Stomach (tissue), 9 donors: ENCODE measurements around the gene SLC35G6. TPM values are rescaled to one million over a fixed set of nuclear protein-coding genes. Genes with fewer than 3 reads are reported as not detected.
A peak's percentile ranks its signal among the peaks of the same experiment; 100 is the strongest.

Experiments used
- DNase-seq, 2 donors: peaks; one replicate each; pipeline versions ENCODE4 v3.0.0 to v3.0.0-alpha.2; 2013 to 2019
- H3K27ac ChIP-seq, 5 donors: fragments of 200-600 bp in 4 of 5; sonication (generic) in 4 of 5; one replicate each; pipeline ENCODE4 v1.5.1; 2013 to 2019; ENCODE audit warnings: mild to moderate bottlenecking in 1 of 5, moderate library complexity in 1 of 5
- H3K27me3 ChIP-seq, 3 donors: fragments of 200-600 bp; sonication (generic); one replicate each; pipeline ENCODE4 v1.5.1; 2017 to 2019; ENCODE audit warnings: mixed run types in 1 of 3
- H3K36me3 ChIP-seq, 4 donors: fragments of 200-600 bp; sonication (generic); 1 replicate in 3 of 4; 2 replicates in 1 of 4; pipeline ENCODE4 v1.5.1; 2016 to 2019
- H3K4me1 ChIP-seq, 4 donors: fragments of 200-600 bp; sonication (generic); one replicate each; pipeline ENCODE4 v1.5.1; 2016 to 2019
- H3K4me3 ChIP-seq, 4 donors: fragments of 200-600 bp; sonication (generic) in 3 of 4; one replicate each; pipeline ENCODE4 v1.5.1; 2016 to 2019; ENCODE audit warnings: mild to moderate bottlenecking in 1 of 4
- H3K9me3 ChIP-seq, 4 donors: fragments of 200-600 bp; sonication (generic); one replicate each; pipeline ENCODE4 v1.5.1; 2016 to 2019
- CTCF ChIP-seq, 7 experiments: fragments of 450-650 bp in 4 of 7; fragments of 200-600 bp in 3 of 7; sonication (generic) in 3 of 7; IDR thresholded peaks; one replicate each; pipeline ENCODE4 v1.5.1; 2016 to 2019; ENCODE audit warnings: antibody characterized with exemption in 7 of 7, control low read depth in 2 of 7, mild to moderate bottlenecking in 1 of 7
- EP300 ChIP-seq: sonication (generic); formaldehyde crosslinking; IDR thresholded peaks from one replicate; pipeline ENCODE4 v1.6.1; 2017; ENCODE audit warnings: antibody characterized with exemption
- POLR2A ChIP-seq, 4 donors: fragments of 450-650 bp; IDR thresholded peaks; one replicate each; pipeline ENCODE4 v1.6.1; 2016; ENCODE audit warnings: antibody characterized with exemption in 4 of 4, control low read depth in 2 of 4, mild to moderate bottlenecking in 1 of 4, moderate library complexity in 1 of 4
- POLR2AphosphoS5 ChIP-seq, 3 donors: sonication (generic); formaldehyde crosslinking; IDR thresholded peaks; one replicate each; pipeline ENCODE4 v1.6.1; 2016; ENCODE audit warnings: antibody characterized with exemption in 3 of 3
- WGBS, 5 donors: extraction: QIAGEN DNeasy Blood & Tissue Kit in 3 of 5; methylation state at CpG; one replicate each; pipeline versions ENCODE4 v1.1.5 to v1.1.7; 2013 to 2018; 5-methylcytosine and 5-hydroxymethylcytosine counted together
- intact Hi-C: fragments of 100-400 bp; cut with DNase I; formaldehyde crosslinking; loops from one replicate; pipeline ENCODE4 v1.15.1; 2023; ENCODE audit warnings: low total_unique reads
- polyA plus RNA-seq, 3 donors: library from polyadenylated mRNA; stranded (reverse); fragments of 200-250 nt; gene quantifications; one replicate each; pipeline ENCODE4 v1.2.3, GENCODE V29; 2013
- total RNA-seq, 5 donors: library from RNA; depleted of rRNA; stranded (reverse); fragments of >200 nt; gene quantifications; one replicate each; pipeline versions ENCODE4 v1.1.0 to v1.2.3, GENCODE V29; 2014 to 2016
- donor health status: healthy with polysubstance abuse.
- donor health status: Bipolar disorder and iron deficiency.
- donor health status: healthy.

Gene SLC35G6
- total and polyA plus RNA-seq, 8 donors: not detected

GRCh38 chr17:7490144-7490543 lies 8.9 kb downstream of the SLC35G6 start:
- intact Hi-C loops: no loop called here
- peaks cover 0 to 21% (median 4%) of the 10 kb centered on the region in 4 donors for H3K36me3 ChIP-seq
- no peak overlapping the region for H3K4me3 ChIP-seq
- H3K27ac ChIP-seq: no peak overlapping the region
- WGBS, 5 donors: 64 to 75% (median 72%) methylated on average over 7 to 8 of the region's 8 CpGs
- H3K4me1 ChIP-seq: peaks cover 30 to 81% (median 59%) of the 10 kb centered on the region in 4 donors
- TF ChIP-seq POLR2AphosphoS5 (IDR thresholded peaks at IDR 0.05) (no peak), CTCF (IDR thresholded peaks at IDR 0.05) (no peak), EP300 (no peak), POLR2A (IDR thresholded peaks at IDR 0.05) (no peak)
- no peaks in the 10 kb centered on the region for H3K27me3 ChIP-seq
- no peaks in the 10 kb centered on the region for H3K9me3 ChIP-seq
- DNase-seq: no peak

- DNase-seq: no peak
- Histone ChIP-seq H3K4me3 (no peak overlapping the region), H3K27ac (no peak overlapping the region), H3K27me3 (no peaks in the 10 kb centered on the region), H3K36me3 (peaks cover 11 to 35% (median 18%) of the 10 kb centered on the region in 4 donors), H3K9me3 (no peaks in the 10 kb centered on the region), H3K4me1 (peaks cover 21 to 67% (median 45%) of the 10 kb centered on the region in 4 donors)
- intact Hi-C loops: no loop called here
- 94 to 100% (median 97%) methylated on average over 1 of the region's 1 CpG for WGBS, 5 donors
- no peak for TF ChIP-seq POLR2A (IDR thresholded peaks at IDR 0.05)
These were observed 10.3 kb downstream of the SLC35G6 start for GRCh38 chr17:7491583-7491982.

- Histone ChIP-seq H3K27ac (no peak overlapping the region), H3K9me3 (no peaks in the 10 kb centered on the region), H3K36me3 (peaks cover 34 to 50% (median 42%) of the 10 kb centered on the region in 4 donors), H3K4me3 (no peak overlapping the region), H3K27me3 (no peaks in the 10 kb centered on the region), H3K4me1 (peaks cover 9 to 43% (median 22%) of the 10 kb centered on the region in 4 donors)
- TF ChIP-seq EP300: no peak
- TF ChIP-seq CTCF (IDR thresholded peaks at IDR 0.05): no peak
- no peak for TF ChIP-seq POLR2AphosphoS5 (IDR thresholded peaks at IDR 0.05)
- no peak for TF ChIP-seq POLR2A (IDR thresholded peaks at IDR 0.05)
- no peak for DNase-seq
- intact Hi-C loops: no loop called here
- 85 to 91% (median 87%) methylated on average over 3 of the region's 3 CpGs for WGBS, 5 donors
These were observed 12.7 kb downstream of the SLC35G6 start for GRCh38 chr17:7493941-7494340.

GRCh38 chr17:7495906-7496434 lies 14.7 kb downstream of the SLC35G6 start:
- TF ChIP-seq CTCF (IDR thresholded peaks at IDR 0.05) (no peak), POLR2AphosphoS5 (IDR thresholded peaks at IDR 0.05) (no peak), POLR2A (IDR thresholded peaks at IDR 0.05) (no peak), EP300 (no peak)
- H3K27me3 ChIP-seq: no peaks in the 10 kb centered on the region
- intact Hi-C loops: no loop called here
- no peaks in the 10 kb centered on the region for H3K9me3 ChIP-seq
- peaks cover 0 to 23% (median 9%) of the 10 kb centered on the region in 4 donors for H3K4me1 ChIP-seq
- H3K4me3 ChIP-seq: no peak overlapping the region
- peak overlapping the region in 1 of 5 donors; percentile 14 for H3K27ac ChIP-seq
- peaks cover 52 to 66% (median 62%) of the 10 kb centered on the region in 4 donors for H3K36me3 ChIP-seq
- DNase-seq: no peak
- 87 to 92% (median 91%) methylated on average over 12 of the region's 12 CpGs for WGBS, 5 donors

- intact Hi-C loops: no loop called here
- H3K27me3 ChIP-seq: no peaks in the 10 kb centered on the region
- peak overlapping the region in 2 of 5 donors; percentile 8 to 14 for H3K27ac ChIP-seq
- peaks cover 0 to 16% (median 6%) of the 10 kb centered on the region in 4 donors for H3K4me1 ChIP-seq
- peaks cover 59 to 70% (median 65%) of the 10 kb centered on the region in 4 donors for H3K36me3 ChIP-seq
- H3K4me3 ChIP-seq: no peak overlapping the region
- no peaks in the 10 kb centered on the region for H3K9me3 ChIP-seq
- no peak for DNase-seq
- WGBS, 5 donors: 83 to 91% (median 89%) methylated on average over 20 of the region's 20 CpGs
- TF ChIP-seq POLR2A (IDR thresholded peaks at IDR 0.05) (no peak), CTCF (IDR thresholded peaks at IDR 0.05) (no peak), EP300 (no peak), POLR2AphosphoS5 (IDR thresholded peaks at IDR 0.05) (no peak)
These were observed 15.4 kb downstream of the SLC35G6 start for GRCh38 chr17:7496470-7497183.
